CD4-positive, alpha-beta T cell (primary cell): ENCODE data around the gene RNF121. TPM values are rescaled to one million over a fixed set of nuclear protein-coding genes. Genes with fewer than 3 reads are reported as not detected.
"Not testable (repeated sequence)": the region's sequence is repeated elsewhere in the genome, so short reads cannot be mapped to it uniquely, and the experiment has no call there.

Source experiments
- ATAC-seq: fragments of 200-7000 bp; cut with Tn5 transposase; one replicate; pipeline ENCODE4 v1.10.0; 2022; ENCODE audit warnings: mild to moderate bottlenecking; ENCODE audit not compliant: poor library complexity
- CTCF ChIA-PET: fragments of 350-600 bp; sonication (Branson Sonifier 250); formaldehyde crosslinking; loops from one replicate; lab custom pipeline; 2021; ENCODE audit warnings: antibody characterized with exemption, inconsistent platforms; lab: Charles Lee
- POLR2A ChIA-PET: fragments of 350-600 bp; sonication (Branson Sonifier 250); formaldehyde crosslinking; loops from one replicate; lab custom pipeline; 2021; ENCODE audit warnings: antibody characterized with exemption, inconsistent platforms; lab: Charles Lee
- DNase-seq, 14 experiments: peaks; one replicate each; pipeline ENCODE4 v3.0.0-alpha.2; 2013 to 2020; ENCODE audit warnings: mixed read lengths in 2 of 14
- H3K27ac ChIP-seq, 2 donors: one replicate each; pipeline versions ENCODE4 v1.5.1 to v1.7.0; 2013; ENCODE audit warnings: low read length in 2 of 2, low read depth in 1 of 2, mild to moderate bottlenecking in 1 of 2
- H3K27me3 ChIP-seq, 2 experiments: 1 replicate in 1 of 2; 2 replicates in 1 of 2; pipeline versions ENCODE4 v1.6.1 to v1.7.0; 2013; ENCODE audit warnings: low read length in 2 of 2, control low read depth in 1 of 2, mild to moderate bottlenecking in 1 of 2, moderate library complexity in 1 of 2; ENCODE audit not compliant: insufficient read depth in 2 of 2, control insufficient read depth in 1 of 2
- H3K36me3 ChIP-seq: one replicate; pipeline ENCODE4 v1.6.1; 2013; ENCODE audit warnings: low read length, control low read depth; ENCODE audit not compliant: insufficient read depth
- H3K4me1 ChIP-seq: one replicate; pipeline ENCODE4 v1.6.1; 2013; ENCODE audit warnings: low read length, control low read depth; ENCODE audit not compliant: insufficient read depth
- H3K4me3 ChIP-seq: one replicate; pipeline ENCODE4 v1.5.1; 2013; ENCODE audit warnings: mild to moderate bottlenecking, low read length, moderate library complexity
- H3K9me3 ChIP-seq, 2 experiments: 1 replicate in 1 of 2; 2 replicates in 1 of 2; pipeline versions ENCODE4 v1.6.1 to v1.7.0; 2013; ENCODE audit warnings: low read length in 2 of 2, mild to moderate bottlenecking in 2 of 2, control low read depth in 1 of 2, moderate library complexity in 1 of 2; ENCODE audit not compliant: control insufficient read depth in 1 of 2, insufficient read depth in 1 of 2
- H3K27ac Mint-ChIP-seq: one replicate; pipeline ENCODE4 v1.8.0; 2020; ENCODE audit warnings: mixed read lengths
- H3K27me3 Mint-ChIP-seq: one replicate; pipeline ENCODE4 v1.8.0; 2021; ENCODE audit warnings: mixed read lengths
- H3K36me3 Mint-ChIP-seq: one replicate; pipeline ENCODE4 v1.8.0; 2021; ENCODE audit warnings: low read depth, mixed read lengths
- H3K4me1 Mint-ChIP-seq: one replicate; pipeline ENCODE4 v1.8.0; 2021; ENCODE audit warnings: low read depth, mixed read lengths
- H3K4me3 Mint-ChIP-seq: one replicate; pipeline ENCODE4 v1.8.0; 2020; ENCODE audit warnings: mild to moderate bottlenecking, mixed read lengths
- H3K9me3 Mint-ChIP-seq: one replicate; pipeline ENCODE4 v1.8.0; 2020; ENCODE audit warnings: mixed read lengths
- CTCF ChIP-seq: fragments of 200-600 bp; IDR thresholded peaks from one replicate; pipeline ENCODE4 v1.8.0; 2022; ENCODE audit warnings: antibody characterized with exemption, mild to moderate bottlenecking
- intact Hi-C, 2 experiments: fragments of 100-400 bp; cut with DNase I in 1 of 2; cut with micrococcal nuclease in 1 of 2; formaldehyde crosslinking; loops; one replicate each; pipeline versions ENCODE4 v1.15.1 to v1.9.0; 2023 to 2025; cut with DNase I, micrococcal nuclease
- polyA plus RNA-seq, 2 donors: library from polyadenylated mRNA; unstranded; fragments of 120-200 nt; gene quantifications; one replicate each; pipeline ENCODE4 v1.2.1, GENCODE V29; 2013
- total RNA-seq, 174 experiments: library from RNA in 2 of 174; stranded (reverse) in 2 of 174; gene quantifications; one replicate each; pipeline ENCODE4 v1.2.3 and lab custom pipeline; 2021 to 2026

RNF121 gene
- total RNA-seq = 10 to 100 TPM; 10.1 to 10.4 TPM
- polyA plus RNA-seq (2013, experiment 1 of 2) = 15.4 TPM
- polyA plus RNA-seq (2013, experiment 2 of 2) = 16.6 TPM
- 8.5 to 45.1 (median 20.0) reads per million in 172 experiments for total RNA-seq (lab: John Stamatoyannopoulos, UW)

DNA sequence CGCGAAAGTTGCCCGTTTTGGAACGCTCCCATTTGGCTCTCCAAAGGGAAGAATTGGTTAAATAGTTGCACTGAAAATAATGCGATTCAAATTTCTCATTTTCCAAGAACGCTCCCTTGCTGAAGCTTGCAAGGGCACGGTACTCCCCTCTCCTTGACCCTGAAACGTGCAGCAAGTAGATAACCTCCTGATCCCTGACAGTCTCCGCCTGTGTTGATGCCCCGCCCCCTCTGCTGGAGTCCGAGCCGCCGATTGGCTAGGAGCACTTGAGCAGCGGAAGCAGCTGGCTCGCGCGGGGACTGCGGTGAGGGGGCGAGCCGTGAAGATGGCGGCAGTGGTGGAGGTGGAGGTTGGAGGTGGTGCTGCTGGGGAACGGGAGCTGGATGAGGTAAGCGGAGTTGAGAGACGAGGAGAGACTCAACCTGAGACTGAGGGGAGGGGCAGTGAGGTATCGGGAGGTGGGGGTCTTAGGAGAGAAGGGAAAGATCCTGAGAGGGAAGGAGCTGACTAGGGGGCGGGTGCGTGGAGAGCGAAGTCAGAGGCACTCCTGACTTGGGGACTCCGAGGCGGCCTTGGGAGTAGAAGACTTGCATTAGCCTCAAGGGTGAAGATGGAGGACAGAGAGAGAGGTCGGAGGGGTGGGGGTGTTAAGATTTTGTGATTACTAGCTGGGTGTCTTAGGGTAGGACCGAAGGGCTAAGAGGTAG lies at the start of gene RNF121:
RNF121 (plus strand) TSS at position 310 of the 707 bp plus-strand sequence; CDS start at position 326, 16 bp downstream.
- H3K9me3 ChIP-seq = no peaks in the 10 kb centered on the region
- H3K4me3 Mint-ChIP-seq = peak within 1 kb of the TSS; percentile 96
- H3K9me3 Mint-ChIP-seq = no peaks in the 10 kb centered on the region
- CTCF ChIA-PET = interaction anchor here (1.1 to 2.0 kb wide), 7 partner anchors 11 to 505 kb away, joined by 3 to 6 read pairs (median 4); partner anchors contain the start of gene CLPB
- H3K4me1 Mint-ChIP-seq = peaks cover 57% of the 10 kb centered on the region
- intact Hi-C loops = loop anchor here (1.0 to 10.0 kb wide), 8 partner anchors 127 to 886 kb away; partner anchors contain the start of genes ANAPC15 (in 2 of the 2), ATG16L2 (in 1 of the 2), DHCR7 (in 1 of the 2) and TOMT (in 1 of the 2)
- H3K36me3 Mint-ChIP-seq = peaks cover 20% of the 10 kb centered on the region
- no peaks in the 10 kb centered on the region for H3K27me3 Mint-ChIP-seq
- ATAC-seq = peak; percentile 86
- peaks cover 32% of the 10 kb centered on the region for H3K4me1 ChIP-seq
- no peak for TF ChIP-seq CTCF
- H3K27me3 ChIP-seq = no peaks in the 10 kb centered on the region
- peak within 1 kb of the TSS; percentile 93 for H3K27ac Mint-ChIP-seq
- H3K4me3 ChIP-seq = peak within 1 kb of the TSS; percentile 79
- peak; percentile 93 to 98 (median 97) for DNase-seq
- H3K27ac ChIP-seq = peak within 1 kb of the TSS; percentile 92 to 95
- H3K36me3 ChIP-seq = peaks cover 9% of the 10 kb centered on the region
- POLR2A ChIA-PET = interaction anchor here (1.0 to 2.7 kb wide), 15 partner anchors 9 to 1669 kb away, joined by 3 to 29 read pairs (median 4); partner anchors contain the start of genes ANAPC15, FAM168A and INPPL1

GRCh38 chr11:71885806-71886205 lies 43.0 kb upstream of the RNF121 start:
- intact Hi-C loops, H3K4me1 Mint-ChIP-seq: not testable (repeated sequence)

DNA sequence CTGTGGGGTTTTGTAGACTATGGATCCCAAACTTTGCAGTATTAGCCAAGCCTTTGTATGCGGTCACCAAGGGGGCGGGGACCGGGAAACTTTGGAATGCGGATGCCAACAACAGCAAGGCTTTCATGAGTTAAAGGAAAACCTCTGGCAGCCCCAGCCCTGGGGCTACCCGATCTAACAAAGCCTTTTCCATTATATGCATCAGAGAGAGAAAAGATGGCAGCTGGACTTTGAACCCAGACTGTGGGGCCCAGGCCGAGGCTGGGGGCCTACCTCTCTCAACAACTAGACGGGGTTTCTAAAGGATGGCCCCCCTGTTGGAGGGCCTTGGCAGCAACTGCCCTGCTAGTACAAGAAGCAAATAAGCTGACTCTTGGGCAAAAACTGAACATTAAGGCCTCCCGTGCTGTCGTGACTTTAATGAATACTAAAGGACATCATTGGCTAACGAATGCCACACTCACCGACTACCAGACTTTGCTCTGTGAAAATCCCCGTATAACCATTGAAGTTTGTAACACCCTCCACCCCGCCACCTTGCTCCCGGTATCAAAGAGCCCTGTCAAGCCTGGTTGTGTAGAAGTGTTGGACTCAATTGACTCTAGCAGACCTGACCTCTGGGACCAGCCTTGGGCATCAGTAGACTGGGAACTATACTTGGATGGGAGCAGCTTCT lies 40.4 kb upstream of the RNF121 start:
- H3K27ac Mint-ChIP-seq, H3K27me3 Mint-ChIP-seq, H3K36me3 ChIP-seq, H3K27me3 ChIP-seq, H3K4me1 ChIP-seq, CTCF ChIA-PET, H3K4me1 Mint-ChIP-seq, H3K4me3 Mint-ChIP-seq, H3K27ac ChIP-seq, H3K36me3 Mint-ChIP-seq, H3K4me3 ChIP-seq, intact Hi-C loops, ATAC-seq, H3K9me3 Mint-ChIP-seq, POLR2A ChIA-PET, H3K9me3 ChIP-seq, DNase-seq: not testable (repeated sequence)

More at GRCh38 chr11:71885806-71886205, 43.0 kb upstream of the RNF121 start:
- peaks cover 14% of the 10 kb centered on the region for H3K36me3 Mint-ChIP-seq
- H3K4me3 ChIP-seq, H3K36me3 ChIP-seq, H3K4me1 ChIP-seq, H3K27me3 ChIP-seq, POLR2A ChIA-PET, DNase-seq, H3K9me3 Mint-ChIP-seq, H3K4me3 Mint-ChIP-seq, ATAC-seq, CTCF ChIA-PET, H3K27me3 Mint-ChIP-seq, H3K9me3 ChIP-seq, H3K27ac Mint-ChIP-seq, H3K27ac ChIP-seq: not testable (repeated sequence)

GRCh38 chr11:71889181-71889872 lies 39.5 kb upstream of the RNF121 start:
- H3K27ac ChIP-seq, POLR2A ChIA-PET, H3K9me3 ChIP-seq, H3K36me3 Mint-ChIP-seq, H3K27ac Mint-ChIP-seq, H3K4me1 Mint-ChIP-seq, H3K36me3 ChIP-seq, H3K27me3 Mint-ChIP-seq, H3K4me1 ChIP-seq, H3K4me3 Mint-ChIP-seq, DNase-seq, ATAC-seq, H3K9me3 Mint-ChIP-seq, H3K4me3 ChIP-seq, CTCF ChIA-PET, intact Hi-C loops, H3K27me3 ChIP-seq: not testable (repeated sequence)
